GM12878 (cell line): ENCODE data around the gene IL3. TPM values are rescaled to one million over a fixed set of nuclear protein-coding genes. Genes with fewer than 3 reads are reported as not detected.
A peak's percentile ranks its signal among the peaks of the same experiment; 100 is the strongest.

ENCODE experiments used
- ATAC-seq: fragments of 200-7000 bp; cut with Tn5 transposase; 3 replicates; pipeline ENCODE4 v1.9.1; 2020; ENCODE audit warnings: mild to moderate bottlenecking, moderate library complexity
- BruUV-seq: library from RNA; stranded (reverse); fragments of 400-500 nt; replicated peaks from 2 replicates; lab custom pipeline; 2021; lab: Mats Ljungman, UMichigan
- CTCF ChIA-PET: fragments of 300-600 bp; sonication (Branson Sonifier 250); formaldehyde crosslinking; extraction: SDS; loops from one replicate; lab custom pipeline; 2021; ENCODE audit warnings: inconsistent platforms; lab: Yijun Ruan, JAX
- POLR2A ChIA-PET: fragments of 350-600 bp; formaldehyde crosslinking; extraction: SDS; loops from one replicate; lab custom pipeline; 2021; ENCODE audit warnings: inconsistent platforms; lab: Charles Lee
- RAD21 ChIA-PET: fragments of 300-600 bp; sonication (Branson Sonifier 250); formaldehyde crosslinking; loops from one replicate; lab custom pipeline; 2023; ENCODE audit warnings: antibody characterized with exemption; ENCODE audit not compliant: unreplicated experiment; lab: Charles Lee
- SMC1A ChIA-PET: fragments of 300-600 bp; sonication (Branson Sonifier 250); formaldehyde crosslinking; loops from one replicate; lab custom pipeline; 2023; ENCODE audit not compliant: unreplicated experiment, uncharacterized antibody; lab: Charles Lee
- DNase-seq: peaks from one replicate; pipeline ENCODE4 v3.0.0-alpha.2; 2011; ENCODE audit warnings: low read depth, low spot score
- FAIRE-seq: peaks from 3 replicates; lab custom pipeline; 2011; peaks lifted over from hg19 to GRCh38; lab: Jason Lieb, UNC
- H2AFZ ChIP-seq: 2 replicates; pipeline ENCODE4 v1.6.0; 2011; ENCODE audit warnings: low read depth, low read length, control low read depth; ENCODE audit not compliant: control insufficient read depth
- H3K27ac ChIP-seq: 2 replicates; pipeline ENCODE4 v1.5.1; 2011; ENCODE audit warnings: control low read depth; ENCODE audit not compliant: control insufficient read depth, insufficient read depth
- H3K27me3 ChIP-seq, 2 experiments: replicated peaks in 1 of 2; 2 replicates each; pipeline versions ENCODE4 v1.6.0 to v1.6.1; 2011; ENCODE audit warnings: low read length in 1 of 2; ENCODE audit not compliant: control insufficient read depth in 2 of 2, insufficient read depth in 2 of 2
- H3K36me3 ChIP-seq, 2 experiments: 2 replicates each; pipeline ENCODE4 v1.5.1; 2011; ENCODE audit warnings: low read length in 1 of 2; ENCODE audit not compliant: control insufficient read depth in 2 of 2, insufficient read depth in 2 of 2
- H3K4me1 ChIP-seq: 2 replicates; pipeline ENCODE4 v1.6.1; 2011; ENCODE audit warnings: mild to moderate bottlenecking, low read length, moderate library complexity, mixed read lengths; ENCODE audit not compliant: control insufficient read depth, insufficient read depth
- H3K4me2 ChIP-seq: 2 replicates; pipeline ENCODE4 v1.6.0; 2011; ENCODE audit warnings: control low read depth; ENCODE audit not compliant: control insufficient read depth, insufficient read depth
- H3K4me3 ChIP-seq: fragments of 200-600 bp; sonication (generic); 2 replicates; pipeline ENCODE4 v1.5.1; 2016
- H3K79me2 ChIP-seq: 2 replicates; pipeline ENCODE4 v1.6.0; 2011; ENCODE audit warnings: low read length; ENCODE audit not compliant: control insufficient read depth, insufficient read depth
- H3K9ac ChIP-seq: 2 replicates; pipeline ENCODE4 v1.8.0; 2011; ENCODE audit warnings: low read length, control low read depth, mixed read lengths; ENCODE audit not compliant: control insufficient read depth, insufficient read depth
- H3K9me3 ChIP-seq: replicated peaks from 3 replicates; pipeline ENCODE4 v1.5.1; 2011; ENCODE audit warnings: mild to moderate bottlenecking, low read length; ENCODE audit not compliant: control insufficient read depth, insufficient read depth
- H4K20me1 ChIP-seq: 2 replicates; pipeline ENCODE4 v1.6.0; 2011; ENCODE audit not compliant: control insufficient read depth, insufficient read depth
- BHLHE40 ChIP-seq, 2 experiments: fragments of 450-650 bp in 1 of 2; IDR thresholded peaks; 2 replicates each; pipeline ENCODE4 v1.6.1; 2011 to 2017; ENCODE audit warnings: low read depth in 2 of 2, borderline replicate concordance in 1 of 2, improper control_type of control experiment in 1 of 2, low read length in 1 of 2, mild to moderate bottlenecking in 1 of 2
- HDGF ChIP-seq: fragments of 450-650 bp; IDR thresholded peaks from 2 replicates; pipeline ENCODE4 v1.6.1; 2016; ENCODE audit warnings: antibody characterized with exemption
- NR2C1 ChIP-seq: fragments of 450-650 bp; IDR thresholded peaks from 2 replicates; pipeline ENCODE4 v1.6.1; 2017; ENCODE audit warnings: antibody characterized with exemption, mild to moderate bottlenecking, moderate library complexity
- WRNIP1 ChIP-seq: IDR thresholded peaks from 2 replicates; pipeline ENCODE4 v1.6.1; 2011; ENCODE audit warnings: low read depth, low read length, improper control_type of control experiment, borderline replicate concordance
- WGBS: methylation state at CpG from one replicate; pipeline ENCODE4 v1.1.6; 2016; ENCODE audit warnings: low lambda C conversion rate; ENCODE audit not compliant: insufficient replicate concordance, insufficient coverage; ENCODE audit errors: missing lambda C conversion rate; 5-methylcytosine and 5-hydroxymethylcytosine counted together
- in situ Hi-C: fragments of 300-500 bp; cut with MboI; formaldehyde crosslinking; loops from 9 replicates; pipeline ENCODE4 v1.14.3; 2018; ENCODE audit warnings: mixed read lengths
- intact Hi-C: fragments of 100-400 bp; cut with micrococcal nuclease; formaldehyde crosslinking; loops from one replicate; pipeline ENCODE4 v1.14.2; 2022; ENCODE audit not compliant: unreplicated experiment
- polyA plus RNA-seq, 11 experiments: library from polyadenylated mRNA; depleted of rRNA in 4 of 11; unstranded in 6 of 11; stranded (reverse) in 5 of 11; fragments of >200 nt; fragmentation: Nextera tagmentation in 4 of 11; fragmentation: Illumina TruSeq in 1 of 11; extraction: Ambion mirVana in 4 of 11; extraction: Trizol in 1 of 11; gene quantifications; 1 replicate in 1 of 11; 2 replicates in 10 of 11; pipeline versions ENCODE4 v1.2.1 to v1.2.3, GENCODE V29; 2011 to 2016; ENCODE audit warnings: inconsistent platforms in 2 of 11, missing spikeins in 2 of 11, low read depth in 1 of 11
- total RNA-seq, 4 experiments: library from RNA; depleted of rRNA in 3 of 4; stranded (reverse); fragments of >200 nt in 3 of 4; fragmentation: Illumina TruSeq in 1 of 4; extraction: Trizol in 1 of 4; gene quantifications; 2 replicates each; pipeline versions ENCODE4 v1.2.1 to v1.2.3, GENCODE V29; 2013 to 2021
- TF ChIP-seq, protein P1 (sequence below): IDR thresholded peaks from 2 replicates; pipeline ENCODE4 v1.6.1; 2012; ENCODE audit warnings: low read depth, low read length, improper control_type of control experiment

The IL3 gene
- total and polyA plus RNA-seq, 10 of the 15 experiments (the other 5 are each of a cell fraction or from before 2014, with no cell fraction given) = not detected

- 69% methylated on average over 11 of the region's 12 CpGs for WGBS
- no peaks in the 10 kb centered on the region for H3K9me3 ChIP-seq
- H3K4me3 ChIP-seq = no peak overlapping the region
- no peak for FAIRE-seq
- no peaks in the 10 kb centered on the region for H3K79me2 ChIP-seq
- no peaks in the 10 kb centered on the region for H3K36me3 ChIP-seq
- TF ChIP-seq BHLHE40 (IDR thresholded peaks at IDR 0.05; ENCODE audit: borderline replicate concordance in 1 of 2, low read depth in 2 of 2, low read length in 1 of 2) (peak; percentile 3 to 31; a peak in 1 of 4 replicates), NR2C1 (no peak), WRNIP1 (no peak)
- RAD21 ChIA-PET = no interaction called here
- no peak for ATAC-seq
- no peak overlapping the region for H3K9ac ChIP-seq
- intact Hi-C loops (no loop called here), in situ Hi-C loops (no loop called here)
- no peak overlapping the region for H3K4me2 ChIP-seq
- SMC1A ChIA-PET = interaction anchor here (1.5 kb wide), 2 partner anchors 10 to 21 kb away, joined by 4 to 6 read pairs; no protein-coding TSS in a partner anchor
- no peak overlapping the region for H3K27ac ChIP-seq
- H3K4me1 ChIP-seq = peaks cover 32% of the 10 kb centered on the region
- 0 out of 2 replicates have a peak overlapping the region, but pooled peaks have one; percentile 13 for H2AFZ ChIP-seq
- BruUV-seq = no TSS peak
- H3K27me3 ChIP-seq = no peaks in the 10 kb centered on the region
- CTCF ChIA-PET = interaction anchor here (2.7 kb wide), 1 partner anchor 32 kb away, joined by 14 read pairs; no protein-coding TSS in a partner anchor
- POLR2A ChIA-PET = no interaction called here
- no peak for DNase-seq
- H4K20me1 ChIP-seq = no peaks in the 10 kb centered on the region
Observed at GRCh38 chr5:132094393-132095076, 34.1 kb downstream of the IL3 start.

- in situ Hi-C loops = no loop called here
- FAIRE-seq (no peak), ATAC-seq (no peak), DNase-seq (no peak)
- Histone ChIP-seq H3K4me1 (peaks cover 37% of the 10 kb centered on the region), H2AFZ (0 out of 2 replicates have a peak overlapping the region, but pooled peaks have one; percentile 13), H3K36me3 (no peaks in the 10 kb centered on the region), H3K9me3 (no peaks in the 10 kb centered on the region), H3K27ac (no peak overlapping the region), H3K4me3 (no peak overlapping the region), H3K4me2 (no peak overlapping the region), H3K9ac (no peak overlapping the region; the same call in 1 of the 2 replicates), H3K27me3 (no peaks in the 10 kb centered on the region), H3K79me2 (no peaks in the 10 kb centered on the region), H4K20me1 (no peaks in the 10 kb centered on the region)
- ChIA-PET SMC1A (interaction anchor here (1.5 kb wide), 2 partner anchors 10 to 21 kb away, joined by 4 to 6 read pairs; no protein-coding TSS in a partner anchor), RAD21 (no interaction called here), CTCF (interaction anchor here (2.7 kb wide), 1 partner anchor 32 kb away, joined by 14 read pairs; no protein-coding TSS in a partner anchor), POLR2A (no interaction called here)
- TF ChIP-seq HDGF = 0 out of 2 replicates have a peak, but pooled peaks have one; percentile 50
- TF ChIP-seq, protein P1, sequence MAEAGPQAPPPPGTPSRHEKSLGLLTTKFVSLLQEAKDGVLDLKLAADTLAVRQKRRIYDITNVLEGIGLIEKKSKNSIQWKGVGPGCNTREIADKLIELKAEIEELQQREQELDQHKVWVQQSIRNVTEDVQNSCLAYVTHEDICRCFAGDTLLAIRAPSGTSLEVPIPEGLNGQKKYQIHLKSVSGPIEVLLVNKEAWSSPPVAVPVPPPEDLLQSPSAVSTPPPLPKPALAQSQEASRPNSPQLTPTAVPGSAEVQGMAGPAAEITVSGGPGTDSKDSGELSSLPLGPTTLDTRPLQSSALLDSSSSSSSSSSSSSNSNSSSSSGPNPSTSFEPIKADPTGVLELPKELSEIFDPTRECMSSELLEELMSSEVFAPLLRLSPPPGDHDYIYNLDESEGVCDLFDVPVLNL = no peak
- intact Hi-C loops = no loop called here
- BruUV-seq = no TSS peak
- 76% methylated on average over 2 of the region's 2 CpGs for WGBS
Observed at GRCh38 chr5:132095077-132095410, 34.6 kb downstream of the IL3 start.
